SU-DHL-6 (cell line): ENCODE measurements around the gene SYCP3.

Experiments
- H2AFZ ChIP-seq: fragments of 200-600 bp; sonication (generic); 2 replicates; pipeline ENCODE4 v1.6.1; 2014; ENCODE audit warnings: low read depth, mild to moderate bottlenecking, moderate library complexity, mixed read lengths, antibody characterized with exemption, low read length; ENCODE audit not compliant: severe bottlenecking
- H3F3A ChIP-seq: fragments of 200-600 bp; shearing (Covaris generic); 2 replicates; pipeline ENCODE4 v1.6.0; 2016; ENCODE audit warnings: antibody characterized with exemption, mild to moderate bottlenecking; ENCODE audit not compliant: insufficient read depth
- H3K27ac ChIP-seq: fragments of 200-600 bp; sonication (generic); 2 replicates; pipeline ENCODE4 v1.5.1; 2016; ENCODE audit warnings: low read depth, mild to moderate bottlenecking, low read length, moderate library complexity, mixed read lengths
- H3K27me3 ChIP-seq: fragments of 200-600 bp; sonication (generic), shearing (Covaris generic); 2 replicates; pipeline ENCODE4 v1.6.0; 2014; ENCODE audit warnings: mild to moderate bottlenecking, low read length
- H3K36me3 ChIP-seq: fragments of 200-600 bp; sonication (generic); 2 replicates; pipeline ENCODE4 v1.6.1; 2014; ENCODE audit warnings: mild to moderate bottlenecking, low read length, mixed read lengths
- H3K4me2 ChIP-seq: fragments of 300-600, 200-600 bp; shearing (Covaris generic), sonication (generic); 2 replicates; pipeline ENCODE4 v1.6.0; 2014; ENCODE audit warnings: low read length, low read depth, mild to moderate bottlenecking; ENCODE audit not compliant: poor library complexity, severe bottlenecking
- H3K4me3 ChIP-seq: fragments of 200-600 bp; sonication (generic); 2 replicates; pipeline ENCODE4 v1.5.1; 2014; ENCODE audit warnings: antibody characterized with exemption, low read length, mild to moderate bottlenecking, mixed read lengths; ENCODE audit not compliant: insufficient read depth, poor library complexity, severe bottlenecking
- H3K79me2 ChIP-seq: fragments of 200-600 bp; sonication (generic); 2 replicates; pipeline ENCODE4 v1.6.1; 2014; ENCODE audit warnings: mild to moderate bottlenecking, low read length, moderate library complexity; ENCODE audit not compliant: insufficient read depth
- H3K9ac ChIP-seq: fragments of 200-600 bp; sonication (generic); 2 replicates; pipeline ENCODE4 v1.7.0; 2014; ENCODE audit warnings: mild to moderate bottlenecking, low read length
- H3K9me2 ChIP-seq: fragments of 200-600 bp; sonication (generic); replicated peaks from 2 replicates; pipeline ENCODE4 v1.6.1; 2014; ENCODE audit warnings: low read length; ENCODE audit not compliant: insufficient read depth
- H3K9me3 ChIP-seq: fragments of 200-600 bp; sonication (generic); 2 replicates; pipeline ENCODE4 v1.6.1; 2014; ENCODE audit warnings: low read length, mixed read lengths; ENCODE audit not compliant: insufficient read depth
- H4K20me1 ChIP-seq: fragments of 200-600 bp; sonication (generic); 2 replicates; pipeline ENCODE4 v1.6.1; 2014; ENCODE audit warnings: low read depth, mild to moderate bottlenecking, antibody characterized with exemption, low read length, moderate library complexity, mixed read lengths
- CTCF ChIP-seq: fragments of 200-600 bp; sonication (generic); IDR thresholded peaks from one replicate; pipeline ENCODE4 v1.5.1; 2017; ENCODE audit warnings: antibody characterized with exemption, mild to moderate bottlenecking, low read length, moderate library complexity; ENCODE audit not compliant: insufficient read depth, poor library complexity, severe bottlenecking
- EZH2phosphoT487 ChIP-seq: fragments of 200-600 bp; sonication (generic), shearing (Covaris generic); conservative IDR thresholded peaks from 2 replicates; pipeline ENCODE4 v1.6.1; 2018; ENCODE audit warnings: mild to moderate bottlenecking, antibody characterized with exemption, low read length, moderate library complexity, mixed read lengths

The SYCP3 gene

GRCh38 chr12:101747697-101748096 lies 8.4 kb upstream of the SYCP3 start:
- Histone ChIP-seq H3K27ac (no peak overlapping the region), H3K27me3 (no peaks in the 10 kb centered on the region), H3K9me2 (no peaks in the 10 kb centered on the region), H2AFZ (no peak overlapping the region), H3K36me3 (peaks cover 19% of the 10 kb centered on the region), H3K9me3 (no peaks in the 10 kb centered on the region), H3K79me2 (no peaks in the 10 kb centered on the region), H3K9ac (no peak overlapping the region), H3K4me2 (no peak overlapping the region), H3K4me3 (no peak overlapping the region), H3F3A (peaks cover 30% of the 10 kb centered on the region), H4K20me1 (no peaks in the 10 kb centered on the region)
- no peak for TF ChIP-seq CTCF
- no peak for TF ChIP-seq EZH2phosphoT487

- Histone ChIP-seq H3K27ac (peak overlapping the region; percentile 97), H3K9me2 (no peaks in the 10 kb centered on the region), H3K4me2 (peak overlapping the region; percentile 74), H3K36me3 (peaks cover 19% of the 10 kb centered on the region), H3K4me3 (no peak overlapping the region), H3F3A (peaks cover 30% of the 10 kb centered on the region), H3K9me3 (no peaks in the 10 kb centered on the region), H3K27me3 (no peaks in the 10 kb centered on the region), H3K79me2 (no peaks in the 10 kb centered on the region), H2AFZ (no peak overlapping the region), H4K20me1 (no peaks in the 10 kb centered on the region), H3K9ac (no peak overlapping the region)
- TF ChIP-seq CTCF, result no peak
- no peak for TF ChIP-seq EZH2phosphoT487
Observed at GRCh38 chr12:101746661-101747060, 7.4 kb upstream of the SYCP3 start.

GRCh38 chr12:101746196-101746595 lies 6.9 kb upstream of the SYCP3 start:
- Histone ChIP-seq H4K20me1 (no peaks in the 10 kb centered on the region), H3K4me2 (peak overlapping the region; percentile 74), H3K9me2 (no peaks in the 10 kb centered on the region), H3K27ac (peak overlapping the region; percentile 97), H3K9me3 (no peaks in the 10 kb centered on the region), H3K9ac (no peak overlapping the region), H3K36me3 (peaks cover 19% of the 10 kb centered on the region), H3K79me2 (no peaks in the 10 kb centered on the region), H3F3A (peaks cover 30% of the 10 kb centered on the region), H2AFZ (no peak overlapping the region), H3K4me3 (no peak overlapping the region), H3K27me3 (no peaks in the 10 kb centered on the region)
- no peak for TF ChIP-seq CTCF
- no peak for TF ChIP-seq EZH2phosphoT487

- no peaks in the 10 kb centered on the region for H3K27me3 ChIP-seq
- peak overlapping the region; percentile 50; the same call in 1 of the 2 replicates for H3K9ac ChIP-seq
- H3F3A ChIP-seq, result peaks cover 30% of the 10 kb centered on the region
- H3K27ac ChIP-seq, result peak overlapping the region; percentile 97
- peaks cover 19% of the 10 kb centered on the region for H3K36me3 ChIP-seq
- H3K9me2 ChIP-seq, result no peaks in the 10 kb centered on the region
- TF ChIP-seq CTCF (no peak), EZH2phosphoT487 (no peak)
- H3K4me2 ChIP-seq, result peak overlapping the region; percentile 74
- H3K4me3 ChIP-seq, result no peak overlapping the region
- no peak overlapping the region for H2AFZ ChIP-seq
- no peaks in the 10 kb centered on the region for H3K9me3 ChIP-seq
- no peaks in the 10 kb centered on the region for H3K79me2 ChIP-seq
- no peaks in the 10 kb centered on the region for H4K20me1 ChIP-seq
Observed at GRCh38 chr12:101745481-101745880, 6.2 kb upstream of the SYCP3 start.
